Activated CD4-positive, alpha-beta T cell treated with anti-CD3 and anti-CD28 coated beads, Interleukin-2, Interleukin-4, amounts not matched to agents 100 ng/mL and 50 ng/mL, durations not matched to agents 16 hours and 8 hours (primary cell): Measurements from ENCODE around the gene FOXF1.

Experiments
- DNase-seq: peaks from one replicate; pipeline ENCODE4 v3.0.0-alpha.2; 2020; ENCODE audit warnings: low spot score

FOXF1 gene

GRCh38 chr16:86517652-86518258, 7.4 kb downstream of the FOXF1 start:
- DNase-seq: peak; percentile 12

- no peak for DNase-seq
Observed at GRCh38 chr16:86519007-86519648, 8.8 kb downstream of the FOXF1 start.

GRCh38 chr16:86519649-86520316, 9.5 kb downstream of the FOXF1 start:
- DNase-seq: peak; percentile 55

GRCh38 chr16:86520317-86521210, 10.2 kb downstream of the FOXF1 start:
- no peak for DNase-seq

GRCh38 chr16:86521236-86522197, 11.2 kb downstream of the FOXF1 start:
- no peak for DNase-seq

- no peak for DNase-seq
Observed at GRCh38 chr16:86522634-86523033, 12.3 kb downstream of the FOXF1 start.

- DNase-seq: no peak
Observed at GRCh38 chr16:86523166-86523740, 12.9 kb downstream of the FOXF1 start.

GRCh38 chr16:86524029-86524428, 13.7 kb downstream of the FOXF1 start:
- DNase-seq: no peak

- DNase-seq: no peak
Observed at GRCh38 chr16:86525696-86526095, 15.4 kb downstream of the FOXF1 start.

GRCh38 chr16:86527366-86527765, 17.0 kb downstream of the FOXF1 start:
- no peak for DNase-seq

- no peak for DNase-seq
Observed at GRCh38 chr16:86528061-86528929, 18.0 kb downstream of the FOXF1 start.

GRCh38 chr16:86529160-86529559, 18.8 kb downstream of the FOXF1 start:
- DNase-seq: no peak

- no peak for DNase-seq
Observed at GRCh38 chr16:86530251-86531190, 20.2 kb downstream of the FOXF1 start.

GRCh38 chr16:86531191-86531545, 20.8 kb downstream of the FOXF1 start:
- no peak for DNase-seq

- no peak for DNase-seq
Observed at GRCh38 chr16:86531641-86532525, 21.6 kb downstream of the FOXF1 start.

- DNase-seq: no peak
Observed at GRCh38 chr16:86532526-86532815, 22.1 kb downstream of the FOXF1 start.

GRCh38 chr16:86533076-86533475, 22.7 kb downstream of the FOXF1 start:
- no peak for DNase-seq

- no peak for DNase-seq
Observed at GRCh38 chr16:86533767-86534351, 23.5 kb downstream of the FOXF1 start.
